GM18858 (cell line): ENCODE measurements around the gene FNDC1.

Experiments used
- ATAC-seq: cut with Tn5 transposase; IDR thresholded peaks from one replicate; pipeline ENCODE4 v1.9.1; 2021; ENCODE audit not compliant: unreplicated experiment

FNDC1 gene

DNA sequence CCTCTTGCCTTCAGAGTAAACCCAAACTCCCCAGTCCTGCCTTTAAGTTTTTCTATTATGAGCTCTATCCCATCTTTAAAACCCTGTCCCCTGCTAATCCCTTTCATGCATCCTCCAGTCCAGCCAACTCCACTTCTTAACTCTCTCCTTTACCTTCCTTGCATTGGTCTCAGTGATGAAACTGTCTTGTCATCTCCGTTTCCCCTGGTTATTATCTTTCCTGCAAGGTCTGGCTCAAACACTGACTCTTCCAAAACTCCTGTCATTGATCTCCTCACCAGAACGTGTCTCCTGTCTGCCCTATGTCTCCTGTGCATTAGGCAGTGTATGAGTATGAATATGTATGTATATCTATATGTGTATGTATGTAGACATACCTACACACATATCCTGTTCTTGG lies 11.8 kb upstream of the FNDC1 start:
- ATAC-seq = no peak

DNA sequence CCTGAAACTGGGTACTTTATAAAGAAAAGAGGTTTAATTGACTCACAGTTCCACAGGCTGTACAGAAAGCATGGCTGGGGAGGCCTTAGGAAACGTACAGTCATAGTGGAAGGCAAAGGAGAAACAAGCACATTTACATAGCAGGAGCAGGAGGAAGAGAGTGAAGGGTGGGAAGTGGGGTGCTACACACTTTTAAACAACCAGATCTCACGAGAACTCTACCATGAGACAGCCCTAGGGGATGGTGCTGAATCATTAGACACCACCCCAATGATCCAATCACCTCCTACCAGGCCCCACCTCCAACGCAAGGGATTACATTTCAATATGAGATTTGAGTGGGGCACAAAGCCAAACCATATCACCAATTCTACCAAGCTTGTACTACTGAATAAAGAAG lies 7.4 kb upstream of the FNDC1 start:
- no peak for ATAC-seq

GRCh38 chr6:159163901-159164370 lies 5.3 kb upstream of the FNDC1 start:
- ATAC-seq = no peak

DNA sequence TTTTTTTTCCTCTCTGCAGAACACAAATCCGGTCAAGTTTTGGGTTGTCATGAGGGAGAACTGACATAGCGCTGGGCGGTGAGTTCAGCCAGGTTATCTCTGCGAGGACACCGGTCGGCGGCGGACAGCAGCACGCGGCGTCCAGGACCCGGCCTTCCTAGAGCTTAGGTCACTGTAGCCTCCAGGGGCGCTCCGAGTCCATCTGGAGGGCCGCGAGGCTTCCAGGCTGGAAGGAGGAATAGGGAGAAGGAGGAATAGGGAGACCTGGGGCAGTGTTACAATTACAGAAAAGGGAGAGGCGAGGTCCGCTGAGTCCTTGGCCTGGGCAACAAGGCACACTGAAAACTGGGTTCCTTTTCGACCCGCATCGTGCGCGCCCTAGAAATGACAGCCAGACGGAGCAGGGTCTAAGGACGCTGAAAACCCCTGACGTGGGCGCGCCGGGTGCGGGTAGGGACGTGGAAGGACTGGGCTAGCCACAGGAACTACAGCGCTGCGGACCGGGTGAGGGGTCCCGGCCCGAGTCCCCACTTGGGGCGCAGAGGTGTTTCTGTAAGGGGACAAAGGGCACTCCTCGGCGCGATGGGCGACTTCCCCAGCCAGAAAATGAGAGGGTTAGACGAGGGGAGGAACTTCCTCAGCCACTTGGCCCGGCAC lies 536 bp upstream of the FNDC1 start:
- ATAC-seq = no peak

DNA sequence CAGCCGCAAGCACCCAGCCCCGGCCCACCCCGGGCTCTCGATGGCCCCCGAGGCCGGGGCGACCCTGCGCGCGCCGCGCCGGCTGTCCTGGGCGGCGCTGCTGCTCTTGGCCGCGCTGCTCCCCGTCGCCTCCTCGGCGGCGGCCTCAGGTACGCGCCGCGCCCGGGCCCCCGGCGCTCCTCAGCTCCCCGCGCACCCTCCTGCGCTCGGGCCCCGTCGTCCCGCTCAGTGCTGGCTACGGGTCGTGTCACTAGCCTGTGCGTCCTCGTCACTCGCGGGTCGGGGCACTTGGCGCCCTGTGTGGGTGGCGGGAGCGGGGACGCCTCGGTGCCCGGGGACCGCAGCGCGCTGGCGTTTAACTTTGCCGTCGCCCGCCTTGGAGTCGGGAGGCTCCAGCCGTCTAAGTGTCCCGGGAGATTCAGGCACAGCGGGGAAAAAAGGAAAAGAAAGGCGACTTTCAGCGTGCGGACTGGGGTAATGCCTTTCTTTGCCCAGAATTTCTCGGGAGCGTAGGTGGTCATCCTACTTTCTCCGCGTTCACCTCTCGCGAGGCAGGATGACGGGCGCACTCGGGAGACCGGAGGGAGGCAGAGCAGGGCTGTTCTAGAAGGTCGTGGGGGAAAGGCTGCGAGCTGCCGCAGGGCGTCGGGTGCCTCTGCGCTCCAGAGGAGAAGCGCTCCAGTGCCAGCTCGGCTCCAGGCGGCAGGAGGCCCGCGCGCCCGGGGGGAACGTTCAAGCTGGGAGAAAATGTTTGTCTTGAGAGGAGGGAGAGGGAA lies 545 bp downstream of the FNDC1 start:
- no peak for ATAC-seq

- no peak for ATAC-seq
Measured at GRCh38 chr6:159170333-159170672, 1.1 kb downstream of the FNDC1 start.

DNA sequence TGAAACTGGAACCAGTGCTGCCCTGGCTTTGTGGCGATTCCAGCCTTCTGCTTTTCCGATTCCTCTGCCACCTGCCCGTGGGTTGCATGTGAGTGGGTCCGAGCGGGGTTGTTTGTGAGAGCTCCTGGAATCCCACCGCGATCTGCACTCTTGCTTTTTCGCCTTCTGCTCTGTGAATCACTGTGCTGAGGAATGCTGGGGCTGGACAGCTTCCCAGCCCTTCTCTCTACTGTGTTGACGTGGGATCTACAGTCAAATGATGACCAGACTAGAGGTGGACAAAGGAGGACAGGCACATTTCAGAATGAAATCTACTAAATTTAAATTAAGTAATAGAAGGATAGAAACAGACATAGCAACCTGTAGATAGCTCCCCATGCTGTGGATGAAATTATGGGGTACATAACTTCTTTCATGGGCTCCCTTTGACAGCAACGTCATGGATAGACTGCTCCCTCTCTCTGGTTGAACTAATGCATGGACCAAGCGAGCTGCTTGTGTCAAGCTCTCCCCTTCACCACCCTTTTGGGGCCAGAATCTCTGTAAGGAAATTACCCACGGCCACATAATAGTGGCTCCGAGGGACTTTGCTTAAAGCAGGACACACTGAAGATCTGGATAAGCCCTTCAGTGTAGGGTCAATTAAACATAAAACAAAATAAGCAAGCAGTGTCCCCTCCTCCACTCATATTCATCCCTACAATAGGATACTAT lies 2.0 kb downstream of the FNDC1 start:
- ATAC-seq = no peak

DNA sequence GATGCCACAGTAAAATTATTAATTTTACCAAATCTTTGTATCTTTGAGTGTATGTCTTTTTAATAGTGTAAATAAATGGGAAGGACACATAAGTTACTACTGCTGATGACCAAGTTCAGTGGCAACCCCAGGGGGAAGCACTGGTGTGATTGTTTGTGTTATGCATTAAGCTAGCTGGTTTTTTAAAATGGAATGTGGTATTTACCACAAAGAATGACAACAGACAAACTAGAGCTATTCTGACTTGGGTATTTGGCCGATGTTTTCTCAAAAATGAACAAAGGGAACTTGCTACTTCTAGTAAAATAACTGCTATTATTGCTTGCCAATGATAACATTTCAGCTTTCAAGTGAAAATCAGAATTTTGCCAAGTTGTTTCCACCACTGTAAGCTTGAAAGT lies 2.9 kb downstream of the FNDC1 start:
- ATAC-seq = no peak

GRCh38 chr6:159174263-159174969 lies 5.2 kb downstream of the FNDC1 start:
- peak; percentile 74 for ATAC-seq

DNA sequence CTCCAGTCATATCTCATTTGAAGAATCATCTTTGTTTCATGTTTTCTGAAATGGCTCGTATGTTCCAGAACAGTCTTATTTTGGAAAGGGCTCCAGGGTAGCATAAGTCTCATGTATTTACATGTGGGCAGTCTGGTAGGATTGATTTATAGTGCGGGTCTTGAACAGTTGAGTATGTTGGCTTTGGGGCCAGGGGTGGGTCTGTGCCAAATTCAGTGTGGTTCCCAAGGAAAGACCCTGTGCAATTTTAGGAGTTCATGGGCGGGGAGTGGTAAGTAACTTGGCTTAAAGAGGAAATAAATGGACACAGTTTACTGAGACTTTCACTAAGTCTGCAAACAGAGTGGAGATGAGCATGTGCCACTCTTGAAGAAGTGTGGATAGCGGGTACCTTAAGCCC lies 7.7 kb downstream of the FNDC1 start:
- no peak for ATAC-seq

- no peak for ATAC-seq
Measured at GRCh38 chr6:159178847-159179246, 9.6 kb downstream of the FNDC1 start.

DNA sequence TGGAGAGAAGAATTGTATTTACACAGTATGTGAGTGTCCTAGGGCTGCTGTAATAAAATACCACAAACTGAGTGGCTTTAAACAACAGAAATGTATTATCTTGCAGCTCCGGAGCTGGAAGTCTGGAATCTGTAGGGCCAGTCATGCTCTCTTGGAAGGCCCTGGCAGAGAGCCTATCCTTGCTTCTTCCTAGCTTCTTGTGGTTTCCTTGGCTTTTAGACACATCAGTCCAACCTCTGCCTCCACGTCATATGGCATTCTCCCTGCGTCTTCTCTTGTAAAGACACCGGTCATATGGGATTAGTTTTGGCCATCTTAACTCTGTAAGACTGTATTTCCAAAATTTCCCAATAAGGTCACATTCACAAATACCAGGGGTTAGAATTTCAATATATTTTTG lies 10.8 kb downstream of the FNDC1 start:
- ATAC-seq = no peak

- no peak for ATAC-seq
Measured at GRCh38 chr6:159181914-159182313, 12.7 kb downstream of the FNDC1 start.

GRCh38 chr6:159184559-159184958 lies 15.4 kb downstream of the FNDC1 start:
- no peak for ATAC-seq

- ATAC-seq = no peak
Measured at GRCh38 chr6:159190460-159190859, 21.3 kb downstream of the FNDC1 start.

GRCh38 chr6:159193923-159194322 lies 24.7 kb downstream of the FNDC1 start:
- ATAC-seq = no peak

DNA sequence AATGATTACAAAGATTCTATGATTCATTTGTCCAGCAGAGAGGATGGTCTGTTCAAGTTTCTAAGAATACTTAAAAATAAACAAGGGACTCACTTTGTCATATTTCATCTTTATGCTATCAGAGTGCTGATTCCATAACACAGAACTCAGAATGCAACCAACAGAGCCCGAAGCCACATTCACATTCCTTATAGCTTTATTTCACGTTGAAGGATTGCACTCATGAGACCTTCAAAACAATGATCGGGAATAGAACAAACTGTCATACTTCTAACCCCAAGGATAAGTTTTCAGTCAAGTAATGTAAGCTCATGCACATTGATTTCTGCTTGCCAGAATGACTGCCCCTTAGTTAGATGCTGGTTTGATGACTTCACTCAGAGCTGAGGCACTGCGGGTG lies 25.2 kb downstream of the FNDC1 start:
- no peak for ATAC-seq

- no peak for ATAC-seq
Measured at GRCh38 chr6:159196430-159196975, 27.3 kb downstream of the FNDC1 start.

- ATAC-seq = no peak
Measured at GRCh38 chr6:159197251-159197650, 28.1 kb downstream of the FNDC1 start.

- ATAC-seq = no peak
Measured at GRCh38 chr6:159201336-159201735, 32.1 kb downstream of the FNDC1 start.

DNA sequence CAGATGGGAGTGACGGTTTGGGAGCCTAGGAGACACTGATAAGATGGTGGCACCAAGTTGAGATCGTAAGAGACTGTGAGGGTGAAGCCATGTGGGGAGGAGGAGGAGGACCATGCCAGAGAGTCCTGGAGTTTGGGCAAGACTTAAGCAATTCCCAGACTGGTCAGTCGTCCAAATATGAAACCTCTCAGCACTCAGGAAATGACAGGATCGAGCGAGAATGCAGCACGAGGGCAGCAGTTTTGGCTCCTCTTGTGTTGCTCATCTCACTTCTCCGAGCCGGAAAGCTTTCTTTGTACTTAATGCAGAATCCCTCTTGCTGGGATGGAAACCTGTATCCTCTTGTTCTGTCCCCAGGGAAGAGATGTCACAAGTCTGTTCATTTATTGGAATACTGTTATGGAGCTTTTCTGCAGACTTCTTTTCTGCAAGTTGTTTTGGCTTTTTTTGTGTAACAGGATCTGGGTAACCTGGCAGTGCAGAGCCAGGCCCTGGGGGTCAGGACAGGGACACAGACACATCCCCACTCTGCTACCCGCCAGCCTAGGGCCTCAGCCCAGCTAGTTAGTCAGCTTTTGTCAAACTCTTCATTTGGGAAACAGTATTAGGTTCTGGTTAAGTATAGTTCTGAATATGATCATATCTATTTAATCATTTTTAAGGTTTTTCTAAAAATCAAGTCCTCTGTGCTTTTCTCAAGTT lies 34.3 kb downstream of the FNDC1 start:
- ATAC-seq = no peak
